ENCODE data around the gene RAB37.

Gene RAB37

DNA sequence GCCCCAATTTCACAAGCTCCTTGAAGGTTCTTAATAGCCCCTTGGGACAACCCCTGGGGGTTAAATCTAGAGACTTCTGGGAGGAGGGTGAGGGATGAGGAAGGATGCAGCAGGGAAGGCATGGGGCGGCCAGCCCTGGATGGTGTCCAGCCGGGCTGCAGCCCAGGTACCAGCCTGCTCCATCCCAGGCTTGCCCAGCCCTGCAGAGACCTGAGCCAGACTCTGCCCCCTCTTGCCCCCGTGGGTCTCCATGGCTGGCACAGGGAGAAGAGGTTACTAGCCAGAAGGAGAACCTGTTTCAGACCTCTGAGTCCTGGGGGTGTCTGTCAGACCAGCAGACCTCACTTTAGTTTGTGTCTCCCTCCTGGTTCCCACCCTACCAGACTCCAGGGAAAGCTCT lies 19.8 kb downstream of the RAB37 start:
- H3K9me3 ChIP-seq (ENCODE audit: control insufficient read depth, insufficient read depth, low read depth, low read length), result no peaks in the 10 kb centered on the region
- POLR2A ChIA-PET, result interaction anchor here (2.0 to 3.7 kb wide), 2 partner anchors 7 to 20 kb away, joined by 8 to 22 read pairs; partner anchors contain the start of gene NAT9
- no peak overlapping the region for H3K27ac ChIP-seq (ENCODE audit: extremely low read depth, low read depth, low read length)
- H3K4me3 ChIP-seq (ENCODE audit: low read depth, low read length), result no peak overlapping the region
- H3K36me3 ChIP-seq (ENCODE audit: control insufficient read depth in 2 of 2, insufficient read depth in 1 of 2, low read length in 2 of 2), result no peaks in the 10 kb centered on the region
- peaks cover 14% of the 10 kb centered on the region for H3K4me1 ChIP-seq (ENCODE audit: control insufficient read depth, insufficient read depth, low read length)
- CTCF ChIA-PET, result interaction anchor here (0.7 to 2.8 kb wide), 4 partner anchors 12 to 95 kb away, joined by 4 to 15 read pairs (median 10); partner anchors contain the start of gene RAB37
- TF ChIP-seq ZNF416 (tag by site-specific recombination; IDR thresholded peaks at IDR 0.05), result no peak
- TF ChIP-seq ZNF664 (tag by site-specific recombination; IDR thresholded peaks at IDR 0.05), result no peak
- no peak for TF ChIP-seq ZNF223 (tag by site-specific recombination; IDR thresholded peaks at IDR 0.05)
- no peak for TF ChIP-seq ZNF423 (tag by site-specific recombination; IDR thresholded peaks at IDR 0.05)
- TF ChIP-seq, protein P1, sequence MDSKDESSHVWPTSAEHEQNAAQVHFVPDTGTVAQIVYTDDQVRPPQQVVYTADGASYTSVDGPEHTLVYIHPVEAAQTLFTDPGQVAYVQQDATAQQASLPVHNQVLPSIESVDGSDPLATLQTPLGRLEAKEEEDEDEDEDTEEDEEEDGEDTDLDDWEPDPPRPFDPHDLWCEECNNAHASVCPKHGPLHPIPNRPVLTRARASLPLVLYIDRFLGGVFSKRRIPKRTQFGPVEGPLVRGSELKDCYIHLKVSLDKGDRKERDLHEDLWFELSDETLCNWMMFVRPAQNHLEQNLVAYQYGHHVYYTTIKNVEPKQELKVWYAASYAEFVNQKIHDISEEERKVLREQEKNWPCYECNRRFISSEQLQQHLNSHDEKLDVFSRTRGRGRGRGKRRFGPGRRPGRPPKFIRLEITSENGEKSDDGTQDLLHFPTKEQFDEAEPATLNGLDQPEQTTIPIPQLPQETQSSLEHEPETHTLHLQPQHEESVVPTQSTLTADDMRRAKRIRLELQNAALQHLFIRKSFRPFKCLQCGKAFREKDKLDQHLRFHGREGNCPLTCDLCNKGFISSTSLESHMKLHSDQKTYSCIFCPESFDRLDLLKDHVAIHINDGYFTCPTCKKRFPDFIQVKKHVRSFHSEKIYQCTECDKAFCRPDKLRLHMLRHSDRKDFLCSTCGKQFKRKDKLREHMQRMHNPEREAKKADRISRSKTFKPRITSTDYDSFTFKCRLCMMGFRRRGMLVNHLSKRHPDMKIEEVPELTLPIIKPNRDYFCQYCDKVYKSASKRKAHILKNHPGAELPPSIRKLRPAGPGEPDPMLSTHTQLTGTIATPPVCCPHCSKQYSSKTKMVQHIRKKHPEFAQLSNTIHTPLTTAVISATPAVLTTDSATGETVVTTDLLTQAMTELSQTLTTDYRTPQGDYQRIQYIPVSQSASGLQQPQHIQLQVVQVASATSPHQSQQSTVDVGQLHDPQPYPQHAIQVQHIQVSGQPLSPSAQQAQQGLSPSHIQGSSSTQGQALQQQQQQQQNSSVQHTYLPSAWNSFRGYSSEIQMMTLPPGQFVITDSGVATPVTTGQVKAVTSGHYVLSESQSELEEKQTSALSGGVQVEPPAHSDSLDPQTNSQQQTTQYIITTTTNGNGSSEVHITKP (tag by site-specific recombination; IDR thresholded peaks at IDR 0.05), result no peak
- TF ChIP-seq ZNF629 (tag by site-specific recombination; IDR thresholded peaks at IDR 0.05), result no peak
- TF ChIP-seq ZNF221 (tag by site-specific recombination; IDR thresholded peaks at IDR 0.05; ENCODE audit: borderline replicate concordance), result no peak
- no peak for TF ChIP-seq ZSCAN23 (tag by site-specific recombination; IDR thresholded peaks at IDR 0.05)

DNA sequence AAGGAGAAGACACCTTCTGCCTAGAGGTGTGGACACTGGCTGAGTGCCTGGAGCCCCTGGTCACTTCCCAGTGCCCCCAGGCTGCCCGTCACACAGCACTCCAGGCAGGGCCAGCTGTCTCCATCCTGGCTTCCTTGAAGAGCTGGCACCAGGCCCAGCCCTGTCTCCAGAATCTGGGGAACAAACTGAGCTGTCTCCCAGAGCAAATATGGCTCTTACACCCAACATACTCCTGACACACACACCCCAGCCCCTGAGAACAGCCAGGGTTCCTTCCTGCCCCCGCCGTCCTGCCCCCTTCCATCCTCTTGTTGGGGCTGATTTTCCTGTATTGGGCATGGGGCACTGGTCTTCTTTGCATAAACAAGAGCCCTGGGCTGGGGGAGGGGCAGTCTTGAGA lies 20.4 kb downstream of the RAB37 start:
- no peak overlapping the region for H3K27ac ChIP-seq (ENCODE audit: extremely low read depth, low read depth, low read length)

More for the DNA sequence above, 20.4 kb downstream of the RAB37 start:
- no peaks in the 10 kb centered on the region for H3K9me3 ChIP-seq (ENCODE audit: control insufficient read depth, insufficient read depth, low read depth, low read length)
- CTCF ChIA-PET, result interaction anchor here (0.6 to 5.4 kb wide), 5 partner anchors 12 to 444 kb away, joined by 3 to 38 read pairs (median 4); partner anchors contain the start of gene RAB37
- H3K4me3 ChIP-seq (ENCODE audit: low read depth, low read length), result no peak overlapping the region
- H3K4me1 ChIP-seq (ENCODE audit: control insufficient read depth, insufficient read depth, low read length), result peaks cover 14% of the 10 kb centered on the region
- POLR2A ChIA-PET, result interaction anchor here (0.9 to 3.7 kb wide), 4 partner anchors 8 to 116 kb away, joined by 3 to 22 read pairs (median 6); partner anchors contain the start of genes FDXR and NAT9
- no peaks in the 10 kb centered on the region for H3K36me3 ChIP-seq (ENCODE audit: control insufficient read depth in 2 of 2, insufficient read depth in 1 of 2, low read length in 2 of 2)
- TF ChIP-seq, protein P2, sequence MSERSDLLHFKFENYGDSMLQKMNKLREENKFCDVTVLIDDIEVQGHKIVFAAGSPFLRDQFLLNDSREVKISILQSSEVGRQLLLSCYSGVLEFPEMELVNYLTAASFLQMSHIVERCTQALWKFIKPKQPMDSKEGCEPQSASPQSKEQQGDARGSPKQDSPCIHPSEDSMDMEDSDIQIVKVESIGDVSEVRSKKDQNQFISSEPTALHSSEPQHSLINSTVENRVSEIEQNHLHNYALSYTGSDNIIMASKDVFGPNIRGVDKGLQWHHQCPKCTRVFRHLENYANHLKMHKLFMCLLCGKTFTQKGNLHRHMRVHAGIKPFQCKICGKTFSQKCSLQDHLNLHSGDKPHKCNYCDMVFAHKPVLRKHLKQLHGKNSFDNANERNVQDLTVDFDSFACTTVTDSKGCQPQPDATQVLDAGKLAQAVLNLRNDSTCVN (tag by site-specific recombination; optimal IDR thresholded peaks at IDR 0.05), result no peak
- no peak for TF ChIP-seq ZNF623 (tag by site-specific recombination; IDR thresholded peaks at IDR 0.05)
- TF ChIP-seq ZNF341 (tag by site-specific recombination; IDR thresholded peaks at IDR 0.05; ENCODE audit: low read depth), result peak; percentile 89
- no peak for TF ChIP-seq SETDB1 (IDR thresholded peaks at IDR 0.05; ENCODE audit: insufficient read length, low read length)
- TF ChIP-seq, protein P3, sequence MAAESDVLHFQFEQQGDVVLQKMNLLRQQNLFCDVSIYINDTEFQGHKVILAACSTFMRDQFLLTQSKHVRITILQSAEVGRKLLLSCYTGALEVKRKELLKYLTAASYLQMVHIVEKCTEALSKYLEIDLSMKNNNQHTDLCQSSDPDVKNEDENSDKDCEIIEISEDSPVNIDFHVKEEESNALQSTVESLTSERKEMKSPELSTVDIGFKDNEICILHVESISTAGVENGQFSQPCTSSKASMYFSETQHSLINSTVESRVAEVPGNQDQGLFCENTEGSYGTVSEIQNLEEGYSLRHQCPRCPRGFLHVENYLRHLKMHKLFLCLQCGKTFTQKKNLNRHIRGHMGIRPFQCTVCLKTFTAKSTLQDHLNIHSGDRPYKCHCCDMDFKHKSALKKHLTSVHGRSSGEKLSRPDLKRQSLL (tag by site-specific recombination; IDR thresholded peaks at IDR 0.05), result peak; percentile 78
- TF ChIP-seq, protein P4, sequence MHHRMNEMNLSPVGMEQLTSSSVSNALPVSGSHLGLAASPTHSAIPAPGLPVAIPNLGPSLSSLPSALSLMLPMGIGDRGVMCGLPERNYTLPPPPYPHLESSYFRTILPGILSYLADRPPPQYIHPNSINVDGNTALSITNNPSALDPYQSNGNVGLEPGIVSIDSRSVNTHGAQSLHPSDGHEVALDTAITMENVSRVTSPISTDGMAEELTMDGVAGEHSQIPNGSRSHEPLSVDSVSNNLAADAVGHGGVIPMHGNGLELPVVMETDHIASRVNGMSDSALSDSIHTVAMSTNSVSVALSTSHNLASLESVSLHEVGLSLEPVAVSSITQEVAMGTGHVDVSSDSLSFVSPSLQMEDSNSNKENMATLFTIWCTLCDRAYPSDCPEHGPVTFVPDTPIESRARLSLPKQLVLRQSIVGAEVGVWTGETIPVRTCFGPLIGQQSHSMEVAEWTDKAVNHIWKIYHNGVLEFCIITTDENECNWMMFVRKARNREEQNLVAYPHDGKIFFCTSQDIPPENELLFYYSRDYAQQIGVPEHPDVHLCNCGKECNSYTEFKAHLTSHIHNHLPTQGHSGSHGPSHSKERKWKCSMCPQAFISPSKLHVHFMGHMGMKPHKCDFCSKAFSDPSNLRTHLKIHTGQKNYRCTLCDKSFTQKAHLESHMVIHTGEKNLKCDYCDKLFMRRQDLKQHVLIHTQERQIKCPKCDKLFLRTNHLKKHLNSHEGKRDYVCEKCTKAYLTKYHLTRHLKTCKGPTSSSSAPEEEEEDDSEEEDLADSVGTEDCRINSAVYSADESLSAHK (tag by site-specific recombination; IDR thresholded peaks at IDR 0.05), result no peak
- no peak for TF ChIP-seq ZNF2 (tag by site-specific recombination; IDR thresholded peaks at IDR 0.05)
- no peak for TF ChIP-seq ZIC2 (tag by site-specific recombination; IDR thresholded peaks at IDR 0.05)
- no peak for TF ChIP-seq ZNF501 (tag by site-specific recombination; IDR thresholded peaks at IDR 0.05)
- TF ChIP-seq ZNF791 (tag by site-specific recombination; IDR thresholded peaks at IDR 0.05), result no peak
- TF ChIP-seq, protein P5, sequence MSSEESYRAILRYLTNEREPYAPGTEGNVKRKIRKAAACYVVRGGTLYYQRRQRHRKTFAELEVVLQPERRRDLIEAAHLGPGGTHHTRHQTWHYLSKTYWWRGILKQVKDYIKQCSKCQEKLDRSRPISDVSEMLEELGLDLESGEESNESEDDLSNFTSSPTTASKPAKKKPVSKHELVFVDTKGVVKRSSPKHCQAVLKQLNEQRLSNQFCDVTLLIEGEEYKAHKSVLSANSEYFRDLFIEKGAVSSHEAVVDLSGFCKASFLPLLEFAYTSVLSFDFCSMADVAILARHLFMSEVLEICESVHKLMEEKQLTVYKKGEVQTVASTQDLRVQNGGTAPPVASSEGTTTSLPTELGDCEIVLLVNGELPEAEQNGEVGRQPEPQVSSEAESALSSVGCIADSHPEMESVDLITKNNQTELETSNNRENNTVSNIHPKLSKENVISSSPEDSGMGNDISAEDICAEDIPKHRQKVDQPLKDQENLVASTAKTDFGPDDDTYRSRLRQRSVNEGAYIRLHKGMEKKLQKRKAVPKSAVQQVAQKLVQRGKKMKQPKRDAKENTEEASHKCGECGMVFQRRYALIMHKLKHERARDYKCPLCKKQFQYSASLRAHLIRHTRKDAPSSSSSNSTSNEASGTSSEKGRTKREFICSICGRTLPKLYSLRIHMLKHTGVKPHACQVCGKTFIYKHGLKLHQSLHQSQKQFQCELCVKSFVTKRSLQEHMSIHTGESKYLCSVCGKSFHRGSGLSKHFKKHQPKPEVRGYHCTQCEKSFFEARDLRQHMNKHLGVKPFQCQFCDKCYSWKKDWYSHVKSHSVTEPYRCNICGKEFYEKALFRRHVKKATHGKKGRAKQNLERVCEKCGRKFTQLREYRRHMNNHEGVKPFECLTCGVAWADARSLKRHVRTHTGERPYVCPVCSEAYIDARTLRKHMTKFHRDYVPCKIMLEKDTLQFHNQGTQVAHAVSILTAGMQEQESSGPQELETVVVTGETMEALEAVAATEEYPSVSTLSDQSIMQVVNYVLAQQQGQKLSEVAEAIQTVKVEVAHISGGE (tag by site-specific recombination; conservative IDR thresholded peaks at IDR 0.05; ENCODE audit: low read depth), result no peak

Data from HEK293 (cell line).